Tibial nerve (tissue), 3 donors: Measurements from ENCODE around the gene AP2A2.

Experiments used
- EP300 ChIP-seq, 2 donors: sonication (generic); formaldehyde crosslinking; IDR thresholded peaks; one replicate each; pipeline ENCODE4 v1.6.1; 2017; ENCODE audit warnings: antibody characterized with exemption in 2 of 2, mild to moderate bottlenecking in 1 of 2
- POLR2A ChIP-seq, 2 donors: fragments of 450-650 bp; IDR thresholded peaks; one replicate each; pipeline ENCODE4 v1.6.1; 2017; ENCODE audit warnings: antibody characterized with exemption in 2 of 2, mild to moderate bottlenecking in 2 of 2, moderate library complexity in 2 of 2

DNA sequence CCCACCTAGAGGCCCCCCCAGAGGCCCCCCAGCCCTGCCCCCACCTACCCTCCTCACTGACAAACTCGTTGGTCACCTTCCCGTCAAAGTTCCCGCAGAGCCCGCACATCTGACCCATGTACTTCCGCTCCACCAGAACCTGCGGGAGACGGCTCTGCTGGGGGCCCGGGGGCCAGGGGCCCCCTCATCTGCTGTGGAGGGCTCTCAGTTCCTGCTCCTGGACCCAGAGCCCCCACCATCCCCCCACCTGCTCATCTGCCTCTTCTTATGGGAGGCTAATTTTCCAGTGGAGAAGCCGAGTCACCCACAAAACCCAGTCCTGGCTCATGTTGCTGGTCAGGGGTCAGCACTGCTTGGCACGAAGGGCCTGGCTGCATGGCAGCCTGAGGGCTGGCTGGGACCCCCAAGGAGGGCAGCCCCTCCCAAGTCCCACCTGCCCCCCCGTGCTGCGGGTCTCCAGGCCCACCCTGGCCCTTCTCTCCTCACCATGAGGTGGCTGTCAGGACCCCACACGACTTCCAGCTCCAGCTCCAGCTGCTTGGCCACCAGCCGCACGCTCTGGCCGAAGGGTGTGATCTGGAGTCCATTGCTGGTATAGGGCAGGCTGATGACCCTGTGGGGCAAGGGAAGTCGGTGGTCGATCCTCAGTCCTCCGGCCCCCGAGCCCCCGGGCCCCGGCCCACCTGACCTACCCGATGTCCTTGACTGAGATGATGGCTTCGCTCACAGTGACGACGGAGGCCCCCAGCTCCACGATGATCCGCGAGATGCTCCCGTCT, 105.6 kb downstream of the AP2A2 start:
- no peak for TF ChIP-seq POLR2A (IDR thresholded peaks at IDR 0.05)
- no peak for TF ChIP-seq EP300 (IDR thresholded peaks at IDR 0.05)
